ENCODE measurements around the gene TNN.
"Not testable (repeated sequence)": the region's sequence is repeated elsewhere in the genome, so short reads cannot be mapped to it uniquely, and the experiment has no call there.

The TNN gene

GRCh38 chr1:175070818-175071217 lies 3.2 kb downstream of the TNN start:
- DNase-seq (ENCODE audit: low spot score): no peak

GRCh38 chr1:175071276-175071943 lies 3.8 kb downstream of the TNN start:
- DNase-seq (ENCODE audit: low spot score): no peak

GRCh38 chr1:175072099-175072951 lies 4.7 kb downstream of the TNN start:
- no peak for DNase-seq (ENCODE audit: low spot score)

DNA sequence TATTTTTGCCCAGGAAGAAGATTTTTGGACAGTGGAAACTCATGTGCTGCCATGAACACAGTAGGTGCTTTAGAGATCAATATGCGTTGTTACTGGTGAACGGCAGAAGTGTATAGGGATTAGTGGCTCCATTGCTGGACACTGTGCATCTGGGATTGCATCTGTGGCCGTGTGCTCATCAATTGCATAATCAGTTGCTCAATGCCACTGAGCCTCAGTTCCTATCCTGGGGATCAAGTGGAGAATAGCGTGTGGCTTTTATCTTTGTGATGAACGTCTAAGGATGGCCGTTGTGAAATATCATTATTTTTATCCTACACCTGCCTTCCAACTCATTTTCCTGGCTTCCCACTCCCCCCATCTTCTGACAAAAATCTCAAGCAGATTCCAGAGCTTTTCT lies 5.4 kb downstream of the TNN start:
- DNase-seq (ENCODE audit: low spot score): no peak

DNA sequence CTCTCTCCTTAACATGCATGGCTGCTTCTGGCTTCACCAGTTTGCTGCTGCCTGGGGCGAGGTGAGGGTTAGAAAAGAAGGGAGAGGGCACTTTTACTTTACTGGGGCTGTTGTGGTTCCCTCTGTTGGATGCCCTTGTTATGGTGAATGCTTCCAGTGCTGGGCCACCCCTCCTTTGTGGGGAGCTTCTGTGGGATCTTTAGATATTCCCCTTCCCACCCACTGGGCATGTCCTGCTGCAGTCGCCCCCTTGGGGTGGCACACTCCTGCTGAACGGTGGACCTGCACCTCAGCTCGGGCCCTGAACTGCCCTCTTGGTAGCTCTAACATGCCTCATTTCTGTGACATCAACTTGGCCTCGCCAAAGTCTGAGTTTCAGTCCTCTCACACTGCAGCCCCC lies 6.0 kb downstream of the TNN start:
- DNase-seq (ENCODE audit: low spot score): no peak

- no peak for DNase-seq (ENCODE audit: low spot score)
These were observed 8.2 kb downstream of the TNN start for GRCh38 chr1:175075572-175076568.

GRCh38 chr1:175077356-175078030 lies 9.9 kb downstream of the TNN start:
- no peak for DNase-seq (ENCODE audit: low spot score)

DNA sequence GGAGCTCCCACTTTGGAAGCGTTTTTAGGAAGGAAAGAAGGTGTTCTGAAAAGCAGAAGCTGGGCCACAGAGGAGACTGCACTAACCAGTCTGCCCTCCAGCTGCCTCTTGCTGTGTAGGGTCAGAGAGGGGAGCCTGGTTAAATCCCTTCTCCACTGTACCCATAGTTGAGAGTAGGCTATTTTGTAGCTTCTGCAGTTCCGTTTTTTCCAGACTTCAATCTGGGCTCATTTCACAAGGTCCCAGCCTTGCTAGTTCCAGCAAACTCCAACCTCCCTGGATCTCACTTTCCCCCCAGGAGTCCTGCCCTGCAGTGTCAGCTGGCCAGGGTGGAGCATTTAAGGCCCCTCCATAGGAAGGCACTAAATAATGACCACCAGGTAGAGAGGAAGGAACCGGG lies 11.0 kb downstream of the TNN start:
- DNase-seq (ENCODE audit: low spot score): no peak

DNA sequence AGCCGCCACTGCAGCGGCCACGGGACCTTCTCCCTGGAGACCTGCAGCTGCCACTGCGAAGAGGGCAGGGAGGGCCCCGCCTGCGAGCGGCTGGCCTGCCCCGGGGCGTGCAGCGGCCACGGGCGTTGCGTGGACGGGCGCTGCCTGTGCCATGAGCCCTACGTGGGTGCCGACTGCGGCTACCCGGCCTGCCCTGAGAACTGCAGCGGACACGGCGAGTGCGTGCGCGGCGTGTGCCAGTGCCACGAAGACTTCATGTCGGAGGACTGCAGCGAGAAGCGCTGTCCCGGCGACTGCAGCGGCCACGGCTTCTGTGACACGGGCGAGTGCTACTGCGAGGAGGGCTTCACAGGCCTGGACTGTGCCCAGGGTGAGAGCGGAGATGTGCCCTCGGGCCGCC lies 11.7 kb downstream of the TNN start:
- DNase-seq (ENCODE audit: low spot score): no peak

- no peak for DNase-seq (ENCODE audit: low spot score)
These were observed 12.4 kb downstream of the TNN start for GRCh38 chr1:175080030-175080429.

DNA sequence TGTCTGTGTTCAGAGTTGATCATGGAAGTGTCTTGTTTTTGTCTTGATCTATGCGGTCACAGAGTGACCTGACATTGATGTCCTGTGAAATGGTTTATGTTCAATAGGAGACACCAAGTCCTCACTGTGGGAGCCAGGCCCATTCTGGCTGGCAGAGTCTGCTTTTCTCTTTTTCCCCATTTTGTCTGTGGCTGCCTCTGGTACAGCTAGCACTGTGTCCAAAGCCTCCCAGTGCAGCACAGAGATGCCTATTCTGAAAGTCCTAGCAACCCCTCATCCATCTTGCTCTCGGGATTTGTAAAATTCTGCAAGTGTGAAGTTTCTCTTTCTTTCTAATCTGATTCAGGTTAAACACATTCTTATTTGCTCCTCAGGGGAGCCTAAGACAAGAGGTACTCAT lies 14.3 kb downstream of the TNN start:
- no peak for DNase-seq (ENCODE audit: low spot score)

DNA sequence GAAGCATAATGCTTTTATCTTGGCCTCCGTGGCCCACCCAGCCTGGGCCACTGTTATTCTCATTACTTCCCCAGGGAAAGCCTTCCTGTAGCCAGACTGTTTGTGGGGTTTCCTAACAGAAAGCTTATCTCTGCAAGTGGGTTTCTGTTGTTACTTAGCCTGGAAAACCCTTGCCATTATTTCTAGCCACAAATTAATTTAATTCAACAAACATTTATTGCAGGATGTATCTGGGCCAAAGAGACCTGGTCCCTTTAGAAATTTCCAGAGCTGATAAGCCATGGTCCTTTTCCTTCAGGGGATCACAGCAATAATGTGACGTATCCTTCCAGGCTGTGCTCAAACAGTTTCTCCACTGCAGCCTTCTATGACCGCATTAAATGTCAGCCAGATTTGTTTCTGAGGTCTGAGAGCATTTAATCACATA lies 20.9 kb downstream of the TNN start:
- DNase-seq (ENCODE audit: low spot score): no peak

DNA sequence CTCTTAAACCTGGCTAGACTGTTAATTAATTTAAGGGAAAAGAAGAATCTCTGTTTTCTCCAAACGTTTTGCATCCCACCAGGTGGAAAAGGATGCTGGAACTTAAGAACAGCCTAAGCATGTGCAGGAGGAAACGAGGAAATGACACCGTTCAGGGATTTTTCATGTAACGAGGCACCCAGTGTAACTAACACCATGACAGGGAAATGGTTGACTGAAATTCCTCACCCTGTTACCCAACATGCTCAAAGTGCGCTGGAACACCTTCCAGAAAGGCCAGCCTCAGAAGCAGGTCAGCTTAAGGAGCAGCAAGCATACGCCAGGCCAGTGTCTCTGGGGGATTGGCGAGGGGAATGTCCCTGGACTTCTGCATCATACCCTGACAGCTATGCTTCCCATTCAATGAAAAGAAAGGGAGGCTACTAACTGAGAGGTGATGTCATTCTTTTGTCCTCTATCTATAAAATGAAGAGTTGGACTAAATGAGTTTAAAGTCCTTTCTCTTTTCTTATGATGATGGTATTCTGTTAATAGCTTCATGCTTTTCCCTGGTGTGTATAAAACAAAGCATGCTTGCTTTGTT lies 21.6 kb downstream of the TNN start:
- no peak for DNase-seq (ENCODE audit: low spot score)

DNA sequence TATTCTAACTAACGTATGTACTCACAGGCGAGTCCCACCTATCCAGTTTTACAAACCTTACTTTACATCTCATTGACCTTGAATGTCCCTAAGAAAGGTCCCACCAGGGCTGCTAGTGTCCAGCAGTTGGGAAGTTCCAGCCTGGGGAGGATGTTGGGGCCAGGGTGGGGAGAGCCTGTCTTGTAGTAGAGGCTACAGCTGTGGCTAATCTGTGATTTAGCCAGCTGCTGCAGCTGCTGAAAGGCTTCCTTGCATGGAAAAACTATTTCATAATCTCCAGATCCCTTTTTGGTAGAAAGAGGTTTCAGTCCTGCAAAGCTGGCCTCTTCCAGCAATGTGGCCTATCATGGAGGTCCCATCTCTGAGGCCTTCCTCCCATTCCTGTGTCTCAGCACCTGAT lies 23.1 kb downstream of the TNN start:
- DNase-seq (ENCODE audit: low spot score): no peak

GRCh38 chr1:175094626-175095025 lies 27.0 kb downstream of the TNN start:
- no peak for DNase-seq (ENCODE audit: low spot score)

GRCh38 chr1:175095069-175095468 lies 27.4 kb downstream of the TNN start:
- no peak for DNase-seq (ENCODE audit: low spot score)

GRCh38 chr1:175095978-175096607 lies 28.5 kb downstream of the TNN start:
- no peak for DNase-seq (ENCODE audit: low spot score)

DNA sequence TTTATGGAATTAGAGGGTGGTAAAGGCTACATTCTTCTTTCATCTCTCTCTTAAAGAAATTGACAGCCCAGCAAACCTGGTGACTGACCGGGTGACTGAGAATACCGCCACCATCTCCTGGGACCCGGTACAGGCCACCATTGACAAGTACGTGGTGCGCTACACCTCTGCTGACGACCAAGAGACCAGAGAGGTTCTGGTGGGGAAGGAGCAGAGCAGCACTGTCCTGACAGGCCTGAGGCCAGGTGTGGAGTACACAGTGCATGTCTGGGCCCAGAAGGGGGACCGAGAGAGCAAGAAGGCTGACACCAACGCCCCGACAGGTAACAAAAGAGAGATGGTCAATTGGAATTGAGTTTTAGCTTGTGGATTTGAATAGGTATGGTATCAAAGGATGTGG lies 29.7 kb downstream of the TNN start:
- DNase-seq (ENCODE audit: low spot score): no peak

GRCh38 chr1:175099916-175100315 lies 32.3 kb downstream of the TNN start:
- DNase-seq (ENCODE audit: low spot score): no peak

DNA sequence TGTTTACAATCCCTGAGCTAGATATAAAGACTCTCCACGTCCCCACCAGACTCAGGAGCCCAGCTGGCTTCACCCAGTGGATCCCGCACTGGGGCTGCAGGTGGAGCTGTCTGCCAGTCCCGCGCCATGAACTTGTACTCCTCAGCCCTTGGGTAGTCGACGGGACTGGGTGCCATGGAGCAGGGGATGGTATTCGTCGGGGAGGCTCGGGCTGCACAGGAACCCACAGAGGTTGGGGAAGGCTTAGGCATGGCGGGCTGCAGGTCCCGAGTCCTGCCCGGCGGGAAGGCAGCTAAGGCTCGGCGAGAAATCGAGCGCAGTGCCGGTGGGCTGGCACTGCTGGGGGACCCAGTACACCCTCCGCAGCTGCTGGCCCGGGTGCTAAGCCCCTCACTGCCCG lies 34.5 kb downstream of the TNN start:
- not testable (repeated sequence) for DNase-seq (ENCODE audit: low spot score)

GRCh38 chr1:175106536-175106935 lies 38.9 kb downstream of the TNN start:
- DNase-seq (ENCODE audit: low spot score): not testable (repeated sequence)
